ENCODE results near the gene JAKMIP1.

DNA sequence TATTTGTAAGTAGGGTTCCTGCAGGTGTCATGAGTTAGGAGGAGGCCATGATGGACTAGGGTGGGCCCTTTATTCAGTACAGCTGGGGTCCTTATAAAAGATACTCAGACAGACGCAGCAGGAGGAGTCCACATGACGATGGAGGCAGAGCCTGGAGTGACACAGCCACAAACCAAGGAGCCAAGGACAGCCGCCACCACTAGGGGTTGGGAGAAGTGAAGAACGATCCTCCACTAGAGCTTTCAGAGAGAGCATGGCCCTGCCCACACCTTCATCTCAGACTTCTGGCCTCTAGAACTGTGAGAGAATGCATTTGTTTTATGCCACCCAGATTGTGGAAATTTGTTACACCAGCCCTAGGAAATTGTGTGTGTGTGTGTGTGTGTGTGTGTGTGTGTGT lies 31.1 kb downstream of the JAKMIP1 start:
- TF ChIP-seq, protein P1, sequence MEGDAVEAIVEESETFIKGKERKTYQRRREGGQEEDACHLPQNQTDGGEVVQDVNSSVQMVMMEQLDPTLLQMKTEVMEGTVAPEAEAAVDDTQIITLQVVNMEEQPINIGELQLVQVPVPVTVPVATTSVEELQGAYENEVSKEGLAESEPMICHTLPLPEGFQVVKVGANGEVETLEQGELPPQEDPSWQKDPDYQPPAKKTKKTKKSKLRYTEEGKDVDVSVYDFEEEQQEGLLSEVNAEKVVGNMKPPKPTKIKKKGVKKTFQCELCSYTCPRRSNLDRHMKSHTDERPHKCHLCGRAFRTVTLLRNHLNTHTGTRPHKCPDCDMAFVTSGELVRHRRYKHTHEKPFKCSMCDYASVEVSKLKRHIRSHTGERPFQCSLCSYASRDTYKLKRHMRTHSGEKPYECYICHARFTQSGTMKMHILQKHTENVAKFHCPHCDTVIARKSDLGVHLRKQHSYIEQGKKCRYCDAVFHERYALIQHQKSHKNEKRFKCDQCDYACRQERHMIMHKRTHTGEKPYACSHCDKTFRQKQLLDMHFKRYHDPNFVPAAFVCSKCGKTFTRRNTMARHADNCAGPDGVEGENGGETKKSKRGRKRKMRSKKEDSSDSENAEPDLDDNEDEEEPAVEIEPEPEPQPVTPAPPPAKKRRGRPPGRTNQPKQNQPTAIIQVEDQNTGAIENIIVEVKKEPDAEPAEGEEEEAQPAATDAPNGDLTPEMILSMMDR (IDR thresholded peaks at IDR 0.05; ENCODE audit: low read depth, low read length, poor library complexity, severe bottlenecking), result no peak
- no peak for TF ChIP-seq EZH2phosphoT487 (IDR thresholded peaks at IDR 0.05; ENCODE audit: borderline replicate concordance, low read length)
